HL-60 (cell line): ENCODE results near the gene TAF1B.

Experiments
- GABPA ChIP-seq: IDR thresholded peaks from 2 replicates; pipeline ENCODE4 v1.6.1; 2012; ENCODE audit warnings: low read depth
- TF ChIP-seq, protein P1 (sequence below): IDR thresholded peaks from one replicate; pipeline ENCODE4 v1.5.1; 2011; ENCODE audit warnings: low read length, control low read depth, inconsistent platforms; ENCODE audit not compliant: insufficient read depth

- TF ChIP-seq, protein P1, sequence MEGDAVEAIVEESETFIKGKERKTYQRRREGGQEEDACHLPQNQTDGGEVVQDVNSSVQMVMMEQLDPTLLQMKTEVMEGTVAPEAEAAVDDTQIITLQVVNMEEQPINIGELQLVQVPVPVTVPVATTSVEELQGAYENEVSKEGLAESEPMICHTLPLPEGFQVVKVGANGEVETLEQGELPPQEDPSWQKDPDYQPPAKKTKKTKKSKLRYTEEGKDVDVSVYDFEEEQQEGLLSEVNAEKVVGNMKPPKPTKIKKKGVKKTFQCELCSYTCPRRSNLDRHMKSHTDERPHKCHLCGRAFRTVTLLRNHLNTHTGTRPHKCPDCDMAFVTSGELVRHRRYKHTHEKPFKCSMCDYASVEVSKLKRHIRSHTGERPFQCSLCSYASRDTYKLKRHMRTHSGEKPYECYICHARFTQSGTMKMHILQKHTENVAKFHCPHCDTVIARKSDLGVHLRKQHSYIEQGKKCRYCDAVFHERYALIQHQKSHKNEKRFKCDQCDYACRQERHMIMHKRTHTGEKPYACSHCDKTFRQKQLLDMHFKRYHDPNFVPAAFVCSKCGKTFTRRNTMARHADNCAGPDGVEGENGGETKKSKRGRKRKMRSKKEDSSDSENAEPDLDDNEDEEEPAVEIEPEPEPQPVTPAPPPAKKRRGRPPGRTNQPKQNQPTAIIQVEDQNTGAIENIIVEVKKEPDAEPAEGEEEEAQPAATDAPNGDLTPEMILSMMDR = no peak
- TF ChIP-seq GABPA = no peak
Measured at GRCh38 chr2:9797086-9797485, 46.2 kb upstream of the TAF1B start.
